RWPE1 (cell line): ENCODE measurements around the gene STPG4.

Source experiments
- CTCF ChIA-PET: fragments of 350-600 bp; sonication (Branson Sonifier 250); formaldehyde crosslinking; extraction: SDS; loops from one replicate; lab custom pipeline; 2021; lab: Yijun Ruan, JAX
- POLR2A ChIA-PET: fragments of 400-600 bp; formaldehyde crosslinking; extraction: SDS; loops from one replicate; lab custom pipeline; 2020; ENCODE audit warnings: antibody characterized with exemption; ENCODE audit not compliant: low non-redundant PET; lab: Yijun Ruan, JAX
- DNase-seq: peaks from one replicate; pipeline ENCODE4 v3.0.0; 2012; ENCODE audit warnings: low spot score
- H3K27ac ChIP-seq: fragments of 450-650 bp; 2 replicates; pipeline ENCODE4 v1.5.1; 2017
- TF ChIP-seq, protein P1 (sequence below): fragments of 450-650 bp; conservative IDR thresholded peaks from 2 replicates; pipeline ENCODE4 v1.5.1; 2017; ENCODE audit warnings: low read depth, mild to moderate bottlenecking

Gene STPG4

DNA sequence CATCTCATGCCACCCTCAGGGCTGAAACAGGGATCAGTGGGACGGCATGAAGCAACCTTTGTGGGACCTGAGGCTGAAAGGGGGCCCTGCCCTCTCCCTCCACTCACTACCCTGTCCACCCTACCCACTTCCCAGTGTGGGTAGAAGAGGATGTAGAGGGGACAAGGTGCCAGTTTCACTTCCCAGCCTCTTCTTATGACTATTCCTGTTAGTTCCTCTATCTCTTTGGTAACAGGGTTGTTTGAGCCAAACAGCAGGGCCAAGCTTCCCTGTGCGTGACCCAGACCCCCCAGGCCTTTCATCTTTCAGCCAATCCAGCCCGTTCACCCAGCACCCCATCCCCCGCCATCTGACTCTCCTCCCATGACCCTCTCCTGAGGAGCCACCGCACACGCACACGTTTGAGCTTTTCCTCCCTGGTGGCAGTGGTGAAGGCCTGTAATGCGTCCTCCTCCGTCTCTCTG lies 82.3 kb downstream of the STPG4 start:
- peak overlapping the region; percentile 83; the same call in 1 of the 2 replicates for H3K27ac ChIP-seq
- POLR2A ChIA-PET: interaction anchor here (0.6 kb wide), 1 partner anchor 8 kb away, joined by 3 read pairs; no protein-coding TSS in a partner anchor
- DNase-seq: no peak
- CTCF ChIA-PET: interaction anchor here (1.0 to 1.1 kb wide), 2 partner anchors 251 to 262 kb away, joined by 3 read pairs; no protein-coding TSS in a partner anchor
- TF ChIP-seq, protein P1, sequence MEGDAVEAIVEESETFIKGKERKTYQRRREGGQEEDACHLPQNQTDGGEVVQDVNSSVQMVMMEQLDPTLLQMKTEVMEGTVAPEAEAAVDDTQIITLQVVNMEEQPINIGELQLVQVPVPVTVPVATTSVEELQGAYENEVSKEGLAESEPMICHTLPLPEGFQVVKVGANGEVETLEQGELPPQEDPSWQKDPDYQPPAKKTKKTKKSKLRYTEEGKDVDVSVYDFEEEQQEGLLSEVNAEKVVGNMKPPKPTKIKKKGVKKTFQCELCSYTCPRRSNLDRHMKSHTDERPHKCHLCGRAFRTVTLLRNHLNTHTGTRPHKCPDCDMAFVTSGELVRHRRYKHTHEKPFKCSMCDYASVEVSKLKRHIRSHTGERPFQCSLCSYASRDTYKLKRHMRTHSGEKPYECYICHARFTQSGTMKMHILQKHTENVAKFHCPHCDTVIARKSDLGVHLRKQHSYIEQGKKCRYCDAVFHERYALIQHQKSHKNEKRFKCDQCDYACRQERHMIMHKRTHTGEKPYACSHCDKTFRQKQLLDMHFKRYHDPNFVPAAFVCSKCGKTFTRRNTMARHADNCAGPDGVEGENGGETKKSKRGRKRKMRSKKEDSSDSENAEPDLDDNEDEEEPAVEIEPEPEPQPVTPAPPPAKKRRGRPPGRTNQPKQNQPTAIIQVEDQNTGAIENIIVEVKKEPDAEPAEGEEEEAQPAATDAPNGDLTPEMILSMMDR: no peak

DNA sequence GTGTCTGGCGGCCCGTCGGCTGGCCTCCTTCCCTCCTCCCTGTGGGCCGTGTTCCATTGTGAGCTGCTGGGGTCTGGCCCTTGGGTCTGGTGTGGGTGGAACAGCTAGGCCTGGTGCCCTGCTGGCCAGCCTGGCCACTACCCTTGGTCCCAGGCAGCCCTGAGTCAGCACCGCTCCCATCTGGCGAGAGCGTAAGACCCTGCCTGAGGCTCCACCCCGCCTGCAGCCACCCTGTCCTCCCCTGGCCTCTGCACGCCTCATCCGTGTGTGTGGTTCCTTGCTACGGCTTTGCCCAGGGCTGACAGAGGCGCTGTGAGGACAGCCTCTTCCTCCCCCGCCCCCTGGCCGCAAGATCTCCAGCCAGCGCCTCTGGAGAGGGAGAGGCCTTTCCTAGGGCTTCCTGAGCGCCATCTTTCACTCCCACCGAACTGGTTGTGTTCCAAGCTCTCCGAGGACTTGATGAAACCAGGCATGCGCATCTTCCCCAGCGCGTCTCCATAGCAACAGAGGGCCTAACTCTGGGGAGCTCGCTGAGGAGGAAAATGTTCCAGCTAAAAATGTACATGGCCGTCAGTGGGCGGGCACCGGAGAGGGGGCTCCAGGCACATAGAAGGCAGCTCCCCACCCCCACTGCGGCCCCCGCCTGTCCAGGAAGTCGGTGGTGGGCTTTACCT lies 83.0 kb downstream of the STPG4 start:
- TF ChIP-seq, protein P1: no peak
- ChIA-PET CTCF (interaction anchor here (0.6 kb wide), 1 partner anchor 184 kb away, joined by 3 read pairs; no protein-coding TSS in a partner anchor), POLR2A (interaction anchor here (0.6 kb wide), 1 partner anchor 8 kb away, joined by 3 read pairs; no protein-coding TSS in a partner anchor)
- DNase-seq: no peak
- H3K27ac ChIP-seq: peak overlapping the region; percentile 83

DNA sequence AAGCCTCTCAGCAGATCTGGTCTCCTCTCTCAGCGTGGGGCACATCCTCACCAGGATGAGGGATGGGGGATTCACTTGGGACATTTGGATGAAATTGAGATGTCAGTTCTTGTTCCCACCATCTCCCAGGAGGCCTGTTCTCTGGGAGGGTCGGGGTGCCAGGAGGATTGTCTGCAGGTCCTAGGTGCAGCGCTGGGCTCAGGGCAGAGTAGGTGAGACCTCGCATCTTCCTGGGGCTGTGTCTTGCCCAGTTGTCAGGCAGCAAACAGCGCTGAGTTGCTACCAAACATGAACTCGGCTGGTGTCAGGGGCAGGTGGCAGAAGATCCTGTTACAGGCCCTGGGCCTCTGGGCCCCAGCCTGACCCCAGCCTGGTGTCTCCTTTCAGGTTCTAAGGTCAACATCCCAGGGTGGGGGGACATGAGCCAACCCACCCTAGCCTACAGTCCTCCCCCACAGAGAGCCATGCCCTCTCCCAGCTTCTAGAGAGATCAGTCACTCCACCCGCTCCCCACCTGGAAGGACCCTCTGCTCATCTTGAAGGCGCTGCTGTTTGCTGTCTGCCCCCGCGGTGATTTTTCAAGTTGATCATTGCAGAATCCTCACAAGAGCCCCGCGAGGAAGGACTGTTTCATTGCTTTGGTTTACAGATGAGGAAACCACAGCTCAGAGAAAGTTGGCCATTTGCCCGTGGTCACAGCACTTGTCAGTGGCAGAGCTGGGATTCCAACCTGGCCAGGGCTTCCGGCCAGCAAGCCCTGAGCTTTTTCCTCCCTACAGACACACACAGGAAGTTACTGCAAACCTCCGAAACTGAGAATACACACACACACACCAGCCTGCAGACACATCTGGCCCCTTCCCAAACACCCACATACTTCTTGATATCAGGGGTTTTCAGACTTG lies 83.9 kb downstream of the STPG4 start:
- DNase-seq: no peak
- peak overlapping the region; percentile 83 for H3K27ac ChIP-seq
- TF ChIP-seq, protein P1: no peak
- CTCF ChIA-PET: interaction anchor here (0.6 kb wide), 1 partner anchor 183 kb away, joined by 3 read pairs; no protein-coding TSS in a partner anchor
- POLR2A ChIA-PET: no interaction called here

DNA sequence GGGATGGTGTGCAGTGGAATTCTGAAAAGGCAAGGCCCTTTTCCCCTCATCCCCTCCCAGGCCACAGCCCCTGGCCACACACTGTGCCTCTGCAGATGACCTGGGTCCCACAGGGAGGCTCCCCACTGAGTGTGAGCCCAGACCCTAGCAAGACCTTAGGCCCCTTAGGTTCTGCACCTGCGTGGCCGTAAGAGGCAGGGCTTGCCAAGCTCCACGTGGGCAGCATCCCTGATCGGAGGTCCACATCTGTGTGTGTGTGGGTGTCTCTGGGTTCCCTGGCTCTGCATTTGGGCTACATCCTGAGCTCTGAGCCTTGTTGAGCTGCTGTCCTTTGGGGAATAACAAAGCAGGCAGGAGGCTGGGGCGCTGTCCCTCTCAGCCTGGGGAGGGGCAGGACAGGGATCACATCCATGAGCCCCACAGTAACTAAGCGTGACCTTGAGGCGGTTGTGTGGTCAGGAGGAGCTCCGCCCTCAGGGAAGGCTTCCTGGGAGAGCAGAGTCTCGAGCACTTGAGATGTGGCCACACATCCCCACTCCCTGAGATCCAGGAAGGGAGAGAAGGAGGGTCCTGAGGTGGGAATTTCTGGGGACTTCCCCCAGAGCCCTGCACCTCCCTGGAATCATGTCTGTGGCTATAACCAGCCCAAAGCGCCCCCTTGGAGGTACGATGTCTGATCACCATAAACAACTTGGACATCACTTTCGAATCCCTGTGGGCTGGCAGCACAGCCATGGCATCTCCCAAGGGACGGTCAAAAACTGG lies 84.8 kb downstream of the STPG4 start:
- CTCF ChIA-PET: interaction anchor here (0.6 to 1.7 kb wide), 3 partner anchors 9 to 253 kb away, joined by 3 to 8 read pairs (median 4); no protein-coding TSS in a partner anchor
- no peak for DNase-seq
- POLR2A ChIA-PET: no interaction called here
- H3K27ac ChIP-seq: peak overlapping the region; percentile 83
- TF ChIP-seq, protein P1: no peak

DNA sequence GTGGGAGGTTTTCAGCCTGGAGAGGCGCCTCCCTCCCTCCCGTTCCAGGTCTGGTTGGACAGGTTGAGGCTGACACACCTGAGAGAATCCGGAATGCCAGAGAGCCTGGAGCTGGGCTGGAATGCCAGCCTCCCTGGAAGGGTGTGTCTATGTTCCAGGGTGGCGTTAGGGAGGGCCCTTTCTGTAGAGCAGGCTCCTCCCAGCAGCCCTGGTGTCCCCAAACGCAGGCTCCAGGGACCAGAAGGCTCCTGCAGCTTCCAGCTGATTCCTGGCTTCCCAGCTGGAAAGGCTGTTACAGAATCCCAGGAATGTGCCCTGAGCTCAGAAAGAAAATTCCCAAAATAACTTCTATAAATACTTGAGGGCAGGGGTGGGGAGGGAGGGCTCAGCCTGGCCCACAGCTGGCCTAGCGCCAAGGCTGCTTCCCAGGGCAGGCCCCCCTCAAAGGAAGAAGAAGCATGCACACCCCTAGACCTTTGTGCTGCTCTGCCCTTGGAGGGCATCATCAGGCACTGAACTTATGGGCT lies 85.4 kb downstream of the STPG4 start:
- H3K27ac ChIP-seq: peak overlapping the region; percentile 83
- peak; percentile 93 for DNase-seq
- TF ChIP-seq, protein P1: no peak
- ChIA-PET POLR2A (no interaction called here), CTCF (interaction anchor here (1.7 kb wide), 1 partner anchor 254 kb away, joined by 8 read pairs; no protein-coding TSS in a partner anchor)
